Measurements from ENCODE around the gene LIN9.
A peak's percentile ranks its signal among the peaks of the same experiment; 100 is the strongest.

The LIN9 gene

DNA sequence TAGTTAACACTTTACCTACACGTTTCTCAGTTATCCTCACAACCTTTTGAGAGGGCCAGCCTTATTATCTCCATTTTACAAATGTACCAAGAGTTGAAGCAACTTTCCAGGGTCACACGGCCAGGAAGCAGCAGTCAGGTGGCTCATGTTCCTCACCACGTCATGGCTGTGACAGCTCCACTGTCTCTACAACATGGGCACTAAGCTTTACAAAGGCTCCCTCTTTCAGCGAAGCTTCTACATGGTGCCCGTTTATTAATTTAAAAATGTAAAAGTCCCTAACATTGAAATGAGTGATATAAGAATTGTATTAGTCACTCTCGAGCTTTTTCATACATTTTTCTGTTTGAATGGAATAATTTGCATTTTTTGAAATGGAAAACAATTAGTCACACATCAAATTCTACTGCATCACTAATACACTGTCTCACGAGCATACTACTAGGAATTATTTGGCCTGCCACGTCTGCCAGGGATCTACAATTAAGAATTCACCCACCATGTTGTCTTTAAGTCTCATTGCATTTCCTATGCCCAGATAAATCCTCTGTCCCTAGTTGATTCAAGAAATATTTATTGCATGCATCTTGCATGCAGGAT, 28.4 kb upstream of the LIN9 start:
- Histone ChIP-seq H3K9me3 (ENCODE audit: control insufficient read depth, insufficient read depth, low read length) (no peaks in the 10 kb centered on the region), H3K9ac (ENCODE audit: low read depth, low read length) (no peak overlapping the region), H3K36me3 (ENCODE audit: insufficient read depth, low read length) (no peaks in the 10 kb centered on the region), H3K4me1 (ENCODE audit: insufficient read depth, low read length) (no peaks in the 10 kb centered on the region)

DNA sequence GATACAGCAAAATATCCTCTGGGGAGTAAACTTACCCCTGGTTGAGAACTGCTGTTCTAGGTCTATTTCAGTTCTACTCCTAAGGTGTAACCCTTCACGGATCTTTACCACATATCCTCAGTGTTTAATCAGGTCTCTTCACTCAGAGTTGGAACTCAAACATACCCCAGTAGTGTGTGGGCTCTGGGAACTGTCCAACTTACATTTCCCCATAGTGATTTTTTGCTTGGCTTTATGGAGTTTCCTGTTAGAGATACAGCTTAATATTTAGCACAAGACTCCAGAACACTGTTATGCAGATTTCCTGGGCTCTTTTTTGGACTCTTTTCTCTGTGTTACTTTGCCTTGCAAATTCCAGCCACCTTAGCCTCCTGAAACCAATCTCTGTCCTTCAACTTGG, 26.7 kb upstream of the LIN9 start:
- Histone ChIP-seq H3K9ac (ENCODE audit: low read depth, low read length) (no peak overlapping the region), H3K9me3 (ENCODE audit: control insufficient read depth, insufficient read depth, low read length) (no peaks in the 10 kb centered on the region), H3K36me3 (ENCODE audit: insufficient read depth, low read length) (no peaks in the 10 kb centered on the region), H3K4me1 (ENCODE audit: insufficient read depth, low read length) (no peaks in the 10 kb centered on the region)

DNA sequence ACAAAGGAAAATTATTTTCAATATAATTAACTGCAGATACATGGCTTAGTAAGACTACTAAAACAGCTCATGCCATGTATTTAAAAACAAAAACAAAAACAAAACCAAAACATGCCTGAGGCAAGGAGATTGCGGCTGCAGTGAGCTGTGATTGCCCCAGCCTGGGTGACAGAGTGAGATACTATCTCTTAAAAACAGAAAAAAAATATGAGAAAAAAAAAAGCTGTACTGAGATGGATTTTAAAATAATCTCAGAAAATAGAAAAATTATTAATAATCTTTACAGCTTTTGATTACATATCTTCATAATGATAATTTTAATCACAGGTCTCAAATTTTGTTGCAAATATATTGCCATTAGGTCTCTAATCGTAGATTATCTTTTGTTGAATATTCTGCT, 24.0 kb upstream of the LIN9 start:
- peak overlapping the region; percentile 15; the same call in 1 of the 2 replicates for H3K9ac ChIP-seq (ENCODE audit: low read depth, low read length)
- 0 out of 2 replicates have a peak, but pooled peaks cover under 1% of the 10 kb centered on the region for H3K4me1 ChIP-seq (ENCODE audit: insufficient read depth, low read length)
- H3K36me3 ChIP-seq (ENCODE audit: insufficient read depth, low read length) = no peaks in the 10 kb centered on the region
- no peaks in the 10 kb centered on the region for H3K9me3 ChIP-seq (ENCODE audit: control insufficient read depth, insufficient read depth, low read length)

DNA sequence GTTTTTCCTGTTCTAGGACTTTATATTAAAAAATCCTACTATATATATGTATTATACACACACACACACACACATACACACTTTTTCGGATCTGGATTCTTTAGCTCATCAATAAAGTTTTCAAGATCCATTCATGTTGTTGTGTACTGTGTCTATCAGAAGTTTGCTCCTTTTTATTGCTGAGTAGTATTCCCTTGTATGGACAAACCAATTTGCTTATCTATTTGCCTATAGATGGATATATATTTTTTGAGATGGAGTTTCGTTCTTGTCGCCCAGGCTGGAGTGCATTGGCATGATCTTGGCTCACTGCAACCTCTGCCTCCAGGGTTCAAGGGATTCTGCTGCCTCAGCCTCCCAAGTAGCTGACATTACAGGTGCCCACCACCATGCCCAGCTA, 20.3 kb upstream of the LIN9 start:
- Histone ChIP-seq H3K9ac (ENCODE audit: low read depth, low read length) (no peak overlapping the region), H3K9me3 (ENCODE audit: control insufficient read depth, insufficient read depth, low read length) (no peaks in the 10 kb centered on the region), H3K4me1 (ENCODE audit: insufficient read depth, low read length) (0 out of 2 replicates have a peak, but pooled peaks cover 4% of the 10 kb centered on the region), H3K36me3 (ENCODE audit: insufficient read depth, low read length) (no peaks in the 10 kb centered on the region)

DNA sequence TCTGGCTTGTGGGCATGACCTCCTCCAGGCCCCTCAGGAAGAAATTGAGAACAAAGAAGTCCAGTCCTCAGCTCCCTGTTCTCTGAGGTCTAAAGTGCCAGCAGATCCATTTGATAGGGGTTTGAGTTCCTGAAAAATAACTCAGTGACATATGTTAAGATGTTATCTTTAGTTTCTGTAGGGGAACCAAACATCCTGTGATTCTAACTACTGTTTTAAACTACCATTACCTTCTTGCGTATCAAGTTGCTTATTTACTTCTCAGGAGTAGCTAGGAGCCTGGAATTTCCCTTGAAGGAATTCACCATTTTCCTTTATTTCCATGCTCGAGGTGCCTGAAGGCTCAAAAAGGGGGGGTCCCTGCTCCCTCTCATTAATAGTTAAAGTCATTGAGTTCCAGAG, 18.8 kb upstream of the LIN9 start:
- Histone ChIP-seq H3K9ac (ENCODE audit: low read depth, low read length) (no peak overlapping the region), H3K9me3 (ENCODE audit: control insufficient read depth, insufficient read depth, low read length) (no peaks in the 10 kb centered on the region), H3K4me1 (ENCODE audit: insufficient read depth, low read length) (0 out of 2 replicates have a peak, but pooled peaks cover 4% of the 10 kb centered on the region), H3K36me3 (ENCODE audit: insufficient read depth, low read length) (no peaks in the 10 kb centered on the region)

DNA sequence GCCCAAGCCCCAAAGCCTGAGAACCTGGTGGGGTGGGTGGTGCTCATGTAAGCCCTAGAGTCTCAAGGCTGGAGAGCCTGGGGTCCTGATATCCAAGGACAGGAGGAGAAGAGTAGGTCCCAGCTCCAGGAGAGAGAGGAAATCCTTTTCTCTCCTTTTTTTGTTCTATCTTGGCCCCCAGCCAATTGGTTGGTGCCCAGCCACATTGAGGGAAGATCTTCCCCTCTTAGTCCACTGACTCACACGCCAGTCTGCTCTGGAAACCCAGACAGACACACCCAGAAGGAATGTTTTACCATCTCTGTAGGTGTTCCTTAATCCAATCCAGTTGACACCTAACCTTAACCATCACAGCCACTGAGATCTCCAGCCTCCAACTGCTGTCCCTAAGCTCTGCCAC, 16.2 kb upstream of the LIN9 start:
- 0 out of 2 replicates have a peak, but pooled peaks cover 4% of the 10 kb centered on the region for H3K4me1 ChIP-seq (ENCODE audit: insufficient read depth, low read length)
- no peaks in the 10 kb centered on the region for H3K36me3 ChIP-seq (ENCODE audit: insufficient read depth, low read length)
- H3K9ac ChIP-seq (ENCODE audit: low read depth, low read length) = no peak overlapping the region
- H3K9me3 ChIP-seq (ENCODE audit: control insufficient read depth, insufficient read depth, low read length) = no peaks in the 10 kb centered on the region

DNA sequence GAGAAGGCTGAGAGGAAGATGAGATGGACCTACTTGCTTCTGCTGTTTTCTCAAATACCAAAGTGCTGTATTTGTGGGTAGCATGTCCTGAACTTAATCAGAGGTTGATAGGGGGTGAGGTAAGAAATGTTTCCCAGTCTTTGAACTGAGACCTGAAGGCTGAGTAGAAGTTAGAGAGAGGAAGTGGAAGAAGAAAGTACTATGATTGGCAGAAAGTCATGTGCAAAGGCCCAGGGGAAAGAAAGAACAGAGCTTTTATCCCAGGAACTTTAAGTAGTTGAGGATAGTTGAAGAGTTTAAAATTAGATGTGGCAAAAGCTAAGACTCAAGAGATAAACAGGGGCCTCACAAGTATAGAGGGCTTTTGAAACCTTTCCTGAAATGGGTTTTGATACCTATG, 15.5 kb upstream of the LIN9 start:
- Histone ChIP-seq H3K9ac (ENCODE audit: low read depth, low read length) (no peak overlapping the region), H3K9me3 (ENCODE audit: control insufficient read depth, insufficient read depth, low read length) (no peaks in the 10 kb centered on the region), H3K36me3 (ENCODE audit: insufficient read depth, low read length) (no peaks in the 10 kb centered on the region), H3K4me1 (ENCODE audit: insufficient read depth, low read length) (0 out of 2 replicates have a peak, but pooled peaks cover 4% of the 10 kb centered on the region)

DNA sequence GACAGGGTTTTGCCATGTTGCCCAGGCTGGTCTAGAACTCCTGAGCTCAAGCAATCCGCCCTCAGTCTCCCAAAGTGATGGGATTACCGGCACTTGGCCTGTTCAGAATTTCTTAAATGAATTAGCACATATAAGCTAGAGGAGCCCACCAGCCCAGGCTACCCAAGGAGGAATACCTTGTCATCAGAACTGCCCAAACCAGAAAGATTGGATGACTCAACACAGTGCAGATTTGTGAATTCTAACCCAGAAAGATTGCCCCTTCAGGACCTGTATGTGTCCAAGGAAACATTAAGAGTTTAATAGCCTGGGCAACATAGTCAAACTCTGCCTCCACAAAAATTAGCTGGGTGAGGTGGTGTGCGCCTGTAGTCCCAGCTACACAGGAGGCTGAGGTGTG, 14.0 kb upstream of the LIN9 start:
- H3K9me3 ChIP-seq (ENCODE audit: control insufficient read depth, insufficient read depth, low read length) = no peaks in the 10 kb centered on the region
- H3K36me3 ChIP-seq (ENCODE audit: insufficient read depth, low read length) = no peaks in the 10 kb centered on the region
- no peak overlapping the region for H3K9ac ChIP-seq (ENCODE audit: low read depth, low read length)
- H3K4me1 ChIP-seq (ENCODE audit: insufficient read depth, low read length) = 0 out of 2 replicates have a peak, but pooled peaks cover 4% of the 10 kb centered on the region

DNA sequence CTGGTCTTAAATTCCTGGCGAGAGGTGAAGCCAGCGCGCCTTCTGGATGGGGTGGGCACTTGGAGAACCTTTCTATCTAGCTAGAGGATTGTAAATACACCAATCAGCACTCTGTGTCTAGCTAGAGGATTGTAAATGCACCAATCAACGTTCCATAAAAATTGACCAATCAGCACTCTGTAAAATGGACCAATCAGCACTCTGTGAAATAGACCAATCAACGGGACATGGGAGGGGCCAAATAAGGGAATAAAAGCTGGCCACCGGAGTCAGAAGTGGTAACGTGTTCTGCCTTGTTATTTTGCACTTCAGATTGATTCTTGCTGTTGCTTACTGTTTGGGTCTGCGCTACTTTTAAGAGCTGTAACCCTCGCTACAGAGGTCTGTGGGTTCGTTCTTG, 12.0 kb upstream of the LIN9 start:
- Histone ChIP-seq H3K9ac (ENCODE audit: low read depth, low read length) (no peak overlapping the region), H3K36me3 (ENCODE audit: insufficient read depth, low read length) (no peaks in the 10 kb centered on the region), H3K4me1 (ENCODE audit: insufficient read depth, low read length) (no peaks in the 10 kb centered on the region), H3K9me3 (ENCODE audit: control insufficient read depth, insufficient read depth, low read length) (no peaks in the 10 kb centered on the region)

DNA sequence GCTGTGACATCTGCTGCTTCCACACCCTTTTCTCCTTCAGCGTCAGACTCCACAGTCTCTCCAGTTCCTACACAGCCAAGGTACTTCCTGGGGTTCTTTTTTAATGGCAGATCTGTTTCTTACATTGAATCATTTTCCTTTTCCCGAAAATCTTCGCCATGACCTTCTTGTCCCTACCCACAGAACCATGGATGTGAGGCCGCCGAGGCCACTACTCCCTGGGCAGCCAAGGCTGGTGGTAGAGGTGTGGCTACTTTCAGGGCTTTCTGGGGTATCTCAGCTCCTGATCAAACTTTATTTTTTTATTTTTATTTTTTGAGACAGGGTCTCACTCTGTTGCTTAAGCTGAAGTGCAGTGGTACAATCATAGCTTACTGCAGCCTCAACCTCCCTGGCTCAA, 9.5 kb upstream of the LIN9 start:
- Histone ChIP-seq H3K4me1 (ENCODE audit: insufficient read depth, low read length) (no peaks in the 10 kb centered on the region), H3K9me3 (ENCODE audit: control insufficient read depth, insufficient read depth, low read length) (no peaks in the 10 kb centered on the region), H3K9ac (ENCODE audit: low read depth, low read length) (no peak overlapping the region), H3K36me3 (ENCODE audit: insufficient read depth, low read length) (no peaks in the 10 kb centered on the region)

DNA sequence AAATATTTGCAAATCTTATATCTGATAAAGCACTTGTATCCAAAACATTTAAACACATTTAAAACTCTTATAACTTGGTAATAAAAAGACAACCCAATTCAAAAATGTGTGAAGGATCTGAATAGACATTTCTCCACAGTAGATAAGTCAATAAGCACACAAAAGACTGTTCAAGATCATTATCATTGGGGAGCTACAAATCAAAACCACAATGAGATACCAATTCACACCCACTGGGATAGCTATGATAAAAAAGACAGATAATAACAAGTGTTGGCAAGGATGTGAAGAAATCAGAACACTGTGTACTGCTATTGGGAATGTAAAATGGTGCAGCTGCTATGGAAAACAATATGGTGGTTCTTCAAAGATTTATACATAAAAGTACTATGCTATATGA, 5.1 kb upstream of the LIN9 start:
- H3K36me3 ChIP-seq (ENCODE audit: insufficient read depth, low read length) = no peaks in the 10 kb centered on the region
- H3K9me3 ChIP-seq (ENCODE audit: control insufficient read depth, insufficient read depth, low read length) = no peaks in the 10 kb centered on the region
- H3K4me1 ChIP-seq (ENCODE audit: insufficient read depth, low read length) = peaks cover 10% of the 10 kb centered on the region
- no peak overlapping the region for H3K9ac ChIP-seq (ENCODE audit: low read depth, low read length)

DNA sequence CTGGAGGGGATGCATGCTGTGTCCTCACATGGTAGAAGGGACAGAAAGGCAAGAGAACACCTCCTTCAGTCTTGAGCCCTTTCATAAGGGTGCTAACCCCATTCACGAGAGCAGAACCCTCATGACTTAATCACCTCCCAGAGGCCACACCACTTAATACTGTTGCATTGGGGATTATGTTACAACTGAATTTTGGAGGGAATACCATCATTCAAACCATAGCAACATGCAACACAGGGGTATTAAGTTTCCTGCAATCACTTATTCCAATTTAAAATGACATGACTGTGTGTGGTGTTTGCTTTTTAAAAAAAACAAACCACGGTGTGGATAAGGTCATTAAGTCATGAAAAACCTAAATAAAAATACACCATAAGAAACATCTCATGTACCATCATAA, 3.1 kb upstream of the LIN9 start:
- H3K9ac ChIP-seq (ENCODE audit: low read depth, low read length) = no peak overlapping the region
- H3K4me1 ChIP-seq (ENCODE audit: insufficient read depth, low read length) = peaks cover 10% of the 10 kb centered on the region
- no peaks in the 10 kb centered on the region for H3K36me3 ChIP-seq (ENCODE audit: insufficient read depth, low read length)
- no peaks in the 10 kb centered on the region for H3K9me3 ChIP-seq (ENCODE audit: control insufficient read depth, insufficient read depth, low read length)

DNA sequence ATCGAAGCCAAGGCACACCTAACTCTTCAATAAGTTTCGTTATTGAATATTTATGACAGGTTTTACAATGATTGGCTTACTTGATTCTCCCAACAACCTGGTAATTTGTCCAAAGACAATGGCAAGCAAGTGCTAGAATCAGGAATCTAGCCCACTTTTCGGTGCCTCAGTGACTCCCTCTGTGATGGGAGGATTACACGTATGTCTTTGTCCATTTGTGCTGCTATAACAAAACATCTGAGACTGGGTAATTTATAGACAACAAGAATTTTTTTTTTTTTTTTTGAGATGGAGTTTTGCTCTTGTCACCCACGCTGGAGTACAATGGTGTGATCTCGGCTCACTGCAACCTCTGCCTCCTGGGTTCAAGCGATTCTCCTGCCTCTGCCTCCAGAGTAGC, 2.4 kb upstream of the LIN9 start:
- Histone ChIP-seq H3K4me1 (ENCODE audit: insufficient read depth, low read length) (peaks cover 11% of the 10 kb centered on the region), H3K9ac (ENCODE audit: low read depth, low read length) (no peak overlapping the region), H3K9me3 (ENCODE audit: control insufficient read depth, insufficient read depth, low read length) (no peaks in the 10 kb centered on the region), H3K36me3 (ENCODE audit: insufficient read depth, low read length) (no peaks in the 10 kb centered on the region)

DNA sequence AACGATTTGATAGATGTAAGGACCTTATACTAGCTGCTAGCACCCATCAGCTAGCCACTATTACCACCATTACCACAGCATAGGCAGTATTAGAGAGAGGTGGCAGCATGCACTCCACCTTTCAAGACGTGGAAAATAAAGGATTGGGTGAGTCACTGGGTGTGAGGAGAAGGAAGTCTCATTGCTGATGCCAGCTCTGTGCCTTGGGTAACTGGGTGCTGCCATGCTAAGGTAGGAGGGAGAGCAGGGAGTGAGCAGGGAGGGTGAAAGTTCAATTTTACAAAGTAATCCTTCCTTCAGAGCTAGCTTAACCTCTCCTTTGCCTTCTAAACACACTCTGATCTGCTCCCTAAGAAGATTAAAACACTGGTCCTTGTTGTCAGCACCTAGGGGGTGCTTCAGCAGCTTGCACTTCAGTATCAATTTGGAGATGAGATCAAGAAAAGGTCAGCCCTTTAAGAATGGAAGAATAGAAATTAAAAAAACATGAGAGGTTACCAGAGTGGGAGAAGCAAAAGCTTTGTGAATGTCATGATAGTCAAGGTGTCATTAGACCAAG, 1.8 kb upstream of the LIN9 start:
- no peaks in the 10 kb centered on the region for H3K9me3 ChIP-seq (ENCODE audit: control insufficient read depth, insufficient read depth, low read length)
- no peaks in the 10 kb centered on the region for H3K36me3 ChIP-seq (ENCODE audit: insufficient read depth, low read length)
- H3K4me1 ChIP-seq (ENCODE audit: insufficient read depth, low read length) = peaks cover 14% of the 10 kb centered on the region
- no peak overlapping the region for H3K9ac ChIP-seq (ENCODE audit: low read depth, low read length)

DNA sequence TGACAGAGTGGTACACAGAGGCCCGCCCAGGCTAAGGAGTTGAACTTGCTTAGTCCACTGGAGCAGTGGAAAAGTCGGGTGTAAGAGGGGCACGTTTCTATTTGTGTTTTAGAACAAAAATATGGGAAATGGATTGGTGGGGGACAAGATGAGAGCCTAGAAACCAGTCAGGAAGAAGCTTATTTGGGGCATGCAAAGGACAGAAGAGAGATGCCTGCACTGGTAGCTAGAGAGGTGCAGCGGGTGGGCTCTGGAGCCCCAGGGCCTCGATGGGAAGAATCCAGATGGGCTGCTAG, 1.2 kb upstream of the LIN9 start:
- H3K36me3 ChIP-seq (ENCODE audit: insufficient read depth, low read length) = no peaks in the 10 kb centered on the region
- no peak overlapping the region; the same call in 1 of the 2 replicates for H3K9ac ChIP-seq (ENCODE audit: low read depth, low read length)
- H3K4me1 ChIP-seq (ENCODE audit: insufficient read depth, low read length) = peaks cover 17% of the 10 kb centered on the region
- H3K9me3 ChIP-seq (ENCODE audit: control insufficient read depth, insufficient read depth, low read length) = no peaks in the 10 kb centered on the region
